Retina (tissue), 1 donor: ENCODE results near the gene TSC22D4.

ENCODE experiments used
- DNase-seq: peaks from one replicate; pipeline ENCODE4 v3.0.0-alpha.2; 2016

The TSC22D4 gene

DNA sequence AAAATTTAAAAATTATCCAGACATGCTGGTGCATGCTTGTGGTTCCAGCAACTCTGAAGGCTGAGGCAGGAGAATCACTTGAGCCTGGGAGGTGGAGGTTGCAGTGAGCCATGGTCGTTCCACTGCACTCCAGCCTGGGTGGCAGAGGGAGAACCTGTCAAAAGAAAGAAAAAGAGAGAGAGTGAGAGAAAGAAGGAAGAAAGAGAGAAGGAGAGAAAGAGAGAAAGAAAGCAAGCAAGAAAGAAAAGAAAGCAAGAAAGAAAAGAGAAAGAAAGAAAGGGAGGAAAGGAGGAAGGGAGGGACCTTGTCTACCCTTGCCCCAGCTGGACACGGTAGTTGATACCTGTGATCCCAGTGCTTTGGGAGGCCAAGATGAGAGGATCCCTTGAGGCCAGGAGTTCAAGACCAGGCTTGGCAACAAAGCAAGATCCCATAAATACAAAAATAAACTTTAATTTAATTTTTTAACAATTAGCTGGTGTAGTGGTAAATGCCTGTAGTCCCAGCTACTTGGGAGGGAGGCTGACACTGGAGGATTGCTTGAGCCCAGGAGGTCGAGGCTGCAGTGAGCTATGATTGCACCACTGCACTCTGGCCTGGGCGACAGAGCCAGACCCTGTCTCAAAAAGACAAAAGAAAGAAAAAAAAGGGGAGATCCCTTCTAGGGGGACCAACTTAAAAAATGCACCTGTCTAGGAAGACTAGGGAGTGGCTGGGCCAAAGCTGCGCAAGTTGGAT, 13.9 kb upstream of the TSC22D4 start:
- no peak for DNase-seq

DNA sequence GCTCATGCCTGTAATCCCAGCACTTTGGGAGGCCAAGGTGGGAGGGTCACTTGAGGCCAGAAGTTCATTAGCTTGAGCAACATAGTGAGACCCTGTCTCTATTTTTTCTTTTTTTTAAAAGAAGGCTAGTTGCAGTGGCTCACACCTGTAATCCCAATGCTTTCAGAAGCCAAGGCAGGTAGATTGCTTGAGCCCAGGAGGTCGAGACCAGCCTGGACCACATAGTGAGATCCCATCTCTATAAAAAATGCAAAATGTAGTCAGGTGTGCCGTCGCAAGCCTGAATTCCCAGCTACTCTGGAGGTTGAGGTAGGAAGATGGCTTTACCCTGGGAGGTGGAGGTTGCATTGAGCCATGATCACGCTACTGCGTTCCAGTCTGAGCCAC, 12.2 kb upstream of the TSC22D4 start:
- DNase-seq = no peak

DNA sequence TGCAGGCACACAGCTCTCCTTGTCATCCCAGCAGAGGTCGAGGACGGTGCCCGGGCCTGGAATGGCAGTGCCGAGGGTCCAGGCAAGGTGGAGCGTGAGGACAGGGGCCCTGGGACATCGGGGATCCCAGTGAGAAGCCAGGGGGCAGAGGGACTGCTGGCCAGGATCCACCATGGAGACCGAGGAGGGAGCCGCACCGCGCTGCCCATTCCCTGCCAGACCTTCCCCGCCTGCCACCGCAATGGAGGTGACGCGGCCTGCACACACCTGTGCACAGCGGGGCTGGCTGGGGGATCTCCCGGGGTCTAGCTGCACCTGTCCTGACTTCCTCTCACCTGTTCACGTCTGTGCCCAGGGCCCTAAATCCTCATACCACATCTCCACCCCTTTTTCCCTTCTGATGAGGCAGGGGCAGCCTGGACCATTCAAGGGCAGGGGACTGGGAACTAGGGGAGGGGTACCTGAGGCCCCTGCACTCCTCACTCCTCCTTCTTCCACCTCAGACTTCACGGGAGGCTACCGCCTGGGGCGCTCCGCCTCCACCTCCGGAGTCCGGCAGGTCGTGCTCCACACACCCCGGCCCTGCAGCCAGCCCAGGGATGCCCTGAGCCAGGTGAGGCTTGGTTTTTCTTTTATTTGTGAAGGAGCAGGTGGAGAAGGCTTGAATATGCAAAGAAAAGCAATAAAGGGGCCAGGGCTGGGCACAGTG, 11.6 kb upstream of the TSC22D4 start:
- no peak for DNase-seq

DNA sequence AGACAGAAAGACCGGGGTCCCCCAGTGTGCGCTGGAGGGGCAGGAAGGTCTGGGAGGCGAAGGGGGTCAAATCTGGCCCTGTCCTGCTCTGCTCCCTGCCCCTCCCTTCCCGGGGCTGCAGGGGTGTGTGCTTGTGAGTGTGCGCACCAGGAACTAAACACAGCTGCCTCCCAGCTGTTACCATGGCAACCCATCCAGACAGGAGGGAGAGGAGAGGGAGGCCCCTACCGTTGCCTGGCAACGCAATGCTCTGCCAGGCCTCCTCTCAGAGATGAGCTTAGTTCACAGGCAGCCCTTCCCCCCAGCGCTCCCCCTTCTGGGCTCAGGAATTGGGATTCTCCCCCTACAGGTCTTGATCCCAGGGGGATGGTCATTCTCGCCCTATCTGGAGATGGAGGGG, 10.8 kb upstream of the TSC22D4 start:
- peak; percentile 95 for DNase-seq

DNA sequence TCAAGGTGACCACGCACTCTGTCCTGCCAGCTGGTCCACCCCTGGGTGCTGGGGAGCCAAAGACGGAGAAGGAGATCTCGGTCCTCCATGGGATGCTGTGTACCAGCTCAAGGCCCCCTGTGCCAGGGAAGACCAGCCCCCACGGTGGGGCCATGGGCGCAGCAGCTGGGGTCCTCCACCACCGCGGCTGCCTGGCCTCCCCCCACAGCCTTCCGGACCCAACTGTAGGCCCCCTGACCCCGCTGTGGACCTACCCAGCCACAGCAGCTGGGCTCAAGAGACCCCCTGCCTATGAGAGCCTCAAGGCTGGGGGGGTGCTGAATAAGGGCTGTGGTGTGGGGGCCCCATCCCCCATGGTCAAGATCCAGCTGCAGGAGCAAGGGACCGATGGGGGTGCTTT, 10.1 kb upstream of the TSC22D4 start:
- no peak for DNase-seq

DNA sequence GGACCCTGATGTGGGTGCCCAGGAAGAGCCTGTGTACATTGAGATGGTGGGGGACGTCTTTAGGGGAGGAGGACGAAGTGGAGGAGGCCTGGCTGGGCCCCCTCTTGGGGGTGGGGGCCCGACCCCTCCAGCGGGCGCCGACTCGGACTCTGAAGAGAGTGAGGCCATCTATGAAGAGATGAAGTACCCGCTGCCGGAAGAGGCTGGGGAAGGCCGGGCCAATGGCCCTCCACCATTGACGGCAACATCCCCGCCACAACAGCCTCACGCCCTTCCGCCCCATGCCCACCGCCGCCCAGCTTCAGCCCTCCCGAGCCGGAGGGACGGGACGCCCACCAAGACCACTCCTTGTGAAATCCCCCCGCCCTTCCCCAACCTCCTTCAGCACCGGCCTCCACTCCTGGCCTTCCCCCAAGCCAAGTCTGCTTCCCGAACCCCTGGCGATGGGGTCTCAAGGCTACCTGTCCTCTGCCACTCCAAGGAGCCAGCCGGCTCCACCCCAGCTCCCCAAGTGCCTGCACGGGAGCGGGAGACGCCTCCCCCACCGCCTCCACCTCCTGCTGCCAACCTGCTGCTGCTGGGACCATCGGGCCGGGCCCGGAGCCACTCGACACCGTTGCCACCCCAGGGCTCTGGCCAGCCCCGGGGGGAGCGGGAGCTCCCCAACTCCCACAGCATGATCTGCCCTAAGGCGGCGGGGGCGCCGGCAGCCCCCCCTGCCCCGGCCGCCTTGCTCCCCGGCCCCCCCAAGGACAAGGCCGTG, 9.5 kb upstream of the TSC22D4 start:
- DNase-seq = no peak

DNA sequence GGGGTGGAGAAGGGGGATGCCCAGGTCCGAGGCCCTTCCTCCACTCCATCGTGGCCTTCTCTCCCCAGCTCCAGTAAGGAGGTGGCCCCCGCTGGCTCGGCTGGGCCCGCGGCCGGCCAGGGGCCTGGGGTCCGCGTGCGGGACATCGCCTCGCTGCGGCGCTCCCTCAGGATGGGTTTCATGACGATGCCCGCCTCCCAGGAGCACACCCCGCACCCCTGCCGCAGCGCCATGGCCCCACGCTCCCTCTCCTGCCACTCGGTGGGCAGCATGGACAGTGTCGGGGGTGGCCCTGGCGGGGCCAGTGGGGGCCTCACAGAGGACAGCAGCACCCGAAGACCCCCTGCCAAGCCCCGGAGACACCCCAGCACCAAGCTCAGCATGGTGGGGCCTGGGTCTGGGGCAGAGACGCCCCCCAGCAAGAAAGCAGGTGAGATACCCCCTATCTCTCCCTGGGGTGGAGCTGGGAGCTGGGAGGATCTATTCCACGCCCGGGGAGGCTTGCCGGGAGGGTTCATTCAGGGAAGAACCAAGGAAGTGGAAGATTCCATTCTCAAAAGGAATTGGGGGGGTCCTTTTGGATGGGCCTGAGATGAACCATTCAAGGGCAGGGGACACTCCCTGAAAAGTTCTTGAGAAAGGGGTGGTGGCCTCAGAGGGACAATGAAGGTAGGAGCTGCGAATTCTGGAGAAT, 7.9 kb upstream of the TSC22D4 start:
- DNase-seq = peak; percentile 56

DNA sequence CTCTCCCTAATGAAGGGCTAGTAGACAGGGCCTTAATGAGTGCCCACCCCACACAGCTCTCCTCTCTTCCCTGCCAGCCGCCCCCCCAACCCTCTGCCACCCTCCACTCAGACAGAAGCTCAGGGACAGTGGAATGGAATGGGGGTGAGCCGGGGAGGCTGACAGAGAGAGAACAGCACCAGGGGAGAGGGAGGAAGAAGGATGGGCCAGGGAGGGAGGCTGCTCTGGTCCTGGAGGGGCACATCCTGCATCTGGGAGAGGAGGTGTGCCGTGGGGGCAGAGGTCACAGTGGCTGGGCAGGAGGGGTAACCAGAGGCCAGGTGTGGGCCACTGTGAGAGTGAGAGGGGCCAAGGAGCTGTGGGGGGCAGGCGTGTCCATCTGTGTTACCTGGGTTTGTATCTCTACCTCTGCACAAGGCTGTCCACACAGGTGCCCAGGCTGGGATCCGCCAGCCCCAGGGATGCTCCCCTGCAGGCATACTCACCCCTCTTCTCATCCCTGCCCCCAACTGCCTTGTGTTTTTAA, 7.2 kb upstream of the TSC22D4 start:
- no peak for DNase-seq

DNA sequence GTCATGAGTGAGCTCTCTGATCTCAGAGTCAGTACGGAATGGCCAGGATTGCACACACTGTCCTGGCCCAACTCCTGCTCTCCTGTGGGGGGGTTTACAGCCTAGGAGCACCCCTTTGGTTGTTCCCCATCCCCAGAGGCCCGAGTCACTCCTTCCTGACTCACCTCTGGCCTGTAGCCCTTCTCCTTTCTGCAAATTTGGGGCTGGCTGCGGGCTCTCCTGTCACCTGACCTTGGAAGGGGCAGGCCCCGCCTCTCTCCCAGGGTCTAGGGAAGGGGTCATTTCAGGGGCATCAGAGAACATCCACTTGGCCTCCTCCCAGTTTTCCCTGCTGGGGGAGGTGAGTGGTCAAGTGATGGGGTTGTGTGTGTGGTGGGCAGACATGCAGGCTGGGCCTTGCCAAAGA, 6.5 kb upstream of the TSC22D4 start:
- DNase-seq = no peak

DNA sequence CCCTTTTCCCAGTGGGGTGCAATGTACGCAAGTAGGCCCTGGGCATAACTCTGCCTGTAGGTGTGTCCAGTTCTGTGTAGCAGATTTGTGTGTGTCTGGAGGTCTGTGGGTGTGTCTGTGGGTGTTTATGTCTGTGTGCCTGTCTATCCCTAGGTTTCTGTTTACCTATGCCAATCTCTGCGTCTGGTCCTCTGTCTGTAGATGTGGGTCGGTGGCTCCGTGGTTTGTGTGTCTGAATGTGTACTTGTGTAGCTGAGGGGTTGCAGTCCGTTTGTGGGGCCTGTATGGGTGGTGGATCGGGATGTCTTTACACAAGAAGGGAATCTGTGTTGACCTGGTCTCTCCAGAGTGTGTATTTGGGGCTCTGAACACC, 5.6 kb upstream of the TSC22D4 start:
- DNase-seq = no peak

DNA sequence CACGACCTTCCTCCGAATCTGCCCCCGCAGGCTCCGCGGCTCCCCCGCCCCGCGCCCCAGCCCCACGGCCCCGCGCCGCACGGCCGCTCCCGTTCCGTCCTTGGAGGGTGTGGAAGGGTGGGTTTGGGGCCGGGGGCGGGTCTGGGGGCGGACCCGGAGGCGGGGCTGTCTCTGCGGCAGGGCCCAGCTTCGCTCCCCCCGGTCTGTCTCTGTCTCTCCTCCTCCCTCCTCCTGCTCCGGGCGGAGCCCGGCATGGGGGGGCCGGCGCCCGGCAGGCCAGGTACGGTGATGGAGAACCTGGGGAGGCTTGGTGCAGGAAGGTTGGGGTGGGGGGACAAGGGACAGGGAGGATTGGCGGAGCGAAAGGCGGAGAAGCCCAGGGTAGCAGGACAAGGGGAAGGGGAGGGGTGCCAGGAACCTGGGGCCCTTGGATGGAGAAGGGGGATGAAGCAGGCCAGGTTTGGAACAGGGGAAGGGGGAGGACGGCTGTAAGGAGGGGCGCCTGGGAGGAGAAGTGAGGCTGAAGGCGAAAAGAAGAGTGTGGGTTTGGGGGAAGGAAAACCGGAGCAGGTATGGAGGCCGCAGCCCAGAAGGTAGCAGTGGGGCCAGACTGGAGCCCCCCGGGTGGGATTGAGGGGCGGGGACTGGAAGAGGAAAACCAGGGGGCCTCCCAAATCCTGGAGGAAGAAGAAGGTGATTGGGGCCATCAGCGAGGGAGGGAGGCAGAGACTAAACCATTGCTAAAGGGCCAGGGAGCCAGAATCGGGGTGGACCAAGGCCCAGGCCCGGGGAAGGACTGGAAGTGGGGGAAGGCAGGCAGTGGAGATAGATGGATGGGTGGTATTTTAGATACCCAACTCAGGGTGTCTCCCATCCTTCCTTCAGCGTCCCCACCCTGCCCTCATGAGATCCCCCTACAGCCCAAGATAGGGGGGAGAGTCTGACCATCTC, 5.0 kb upstream of the TSC22D4 start, which contains the start of gene NYAP1:
Gene NYAP1, plus strand, starts transcription at position 206 of the 951 bp plus-strand sequence. CDS start 1,385 bp downstream, outside the sequence.
- peak; percentile 70 for DNase-seq

DNA sequence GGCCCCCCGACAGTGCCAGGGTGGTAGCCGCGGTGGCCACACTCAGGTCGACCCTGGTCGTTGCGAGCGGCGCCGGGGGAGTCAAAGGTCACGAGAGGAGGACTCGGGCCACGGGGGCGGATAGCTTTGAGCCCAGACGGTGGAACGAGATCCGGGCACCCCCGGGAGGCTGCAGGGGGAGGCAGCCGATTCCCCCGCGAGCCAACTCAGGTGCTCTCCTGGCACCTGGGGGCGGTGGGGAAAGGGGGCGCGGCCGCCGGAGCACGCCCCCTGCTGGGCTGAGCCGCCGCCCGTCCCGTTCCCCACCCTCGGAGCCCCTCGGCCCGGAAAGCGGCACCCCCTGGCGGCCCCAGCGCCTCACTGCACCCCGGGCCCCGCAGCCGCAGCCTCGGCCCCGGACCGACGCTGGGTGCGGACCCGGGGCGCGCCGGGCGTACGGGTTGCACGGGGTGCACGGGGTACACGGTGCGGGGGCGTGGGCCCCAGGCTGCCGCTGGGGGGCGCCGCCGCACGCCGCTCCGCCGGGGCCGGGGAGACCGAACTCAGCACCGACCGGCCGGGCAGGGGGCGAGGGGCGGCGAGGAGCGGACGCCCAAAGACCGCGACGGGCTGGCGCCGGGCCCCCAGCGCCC, 4.2 kb upstream of the TSC22D4 start:
- peak; percentile 83 for DNase-seq

DNA sequence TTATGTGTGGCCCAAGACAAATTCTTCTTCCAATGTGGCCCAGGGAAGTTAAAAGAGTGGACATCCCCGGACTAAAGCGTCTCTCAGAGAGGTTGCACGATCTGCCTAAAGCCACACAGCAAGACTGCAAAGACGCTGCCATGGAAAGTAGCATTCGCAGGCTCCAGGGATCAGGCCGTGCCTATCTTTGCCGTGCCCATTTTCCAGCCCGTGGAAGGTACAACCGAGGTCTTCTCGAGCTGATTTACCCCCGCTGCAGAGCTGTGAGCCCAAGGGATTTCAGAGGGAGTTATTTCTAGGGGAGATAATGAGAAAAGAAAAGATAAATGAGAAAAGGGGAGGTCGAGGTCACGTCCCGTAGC, 3.7 kb upstream of the TSC22D4 start:
- no peak for DNase-seq

DNA sequence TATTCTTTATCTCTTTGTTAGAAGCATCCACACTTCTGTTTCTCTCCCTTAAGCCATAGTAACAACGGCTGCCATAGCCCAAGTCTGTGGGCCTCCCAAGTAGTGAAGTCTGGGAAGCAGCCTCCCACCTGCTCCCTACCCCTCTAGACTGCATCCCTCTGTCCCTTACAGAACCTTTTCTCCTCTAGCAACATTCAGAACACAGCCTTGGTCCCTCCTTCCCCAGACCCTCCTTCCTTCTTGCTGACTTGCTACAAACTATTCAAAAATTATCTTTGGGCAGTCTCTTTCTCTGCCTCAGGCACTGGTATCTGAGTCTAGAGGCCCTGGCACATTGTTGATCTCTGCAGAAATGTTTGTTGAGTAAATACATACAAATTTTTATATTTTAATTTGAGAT, 2.5 kb upstream of the TSC22D4 start:
- no peak for DNase-seq

DNA sequence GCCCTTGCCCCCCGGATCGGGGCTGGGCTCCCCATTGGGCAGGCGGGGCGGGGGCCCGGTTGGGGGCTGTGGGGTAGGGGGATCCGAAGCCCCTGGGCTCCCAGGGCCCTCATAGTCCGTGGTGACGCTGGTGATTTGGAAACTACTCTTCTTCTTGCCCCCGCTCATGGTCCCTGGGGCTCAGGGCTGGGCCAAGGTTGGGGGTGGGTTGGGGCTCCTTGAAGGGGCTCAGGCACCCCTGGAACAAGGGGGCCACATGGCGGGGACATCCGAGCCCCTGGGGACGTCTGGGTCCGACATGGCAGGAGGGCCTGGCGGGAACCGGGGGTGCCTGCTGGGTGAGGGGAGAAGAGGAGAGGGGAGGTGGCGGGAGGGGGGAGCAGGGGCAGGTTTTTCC, 1.1 kb downstream of the TSC22D4 start:
- DNase-seq = no peak

DNA sequence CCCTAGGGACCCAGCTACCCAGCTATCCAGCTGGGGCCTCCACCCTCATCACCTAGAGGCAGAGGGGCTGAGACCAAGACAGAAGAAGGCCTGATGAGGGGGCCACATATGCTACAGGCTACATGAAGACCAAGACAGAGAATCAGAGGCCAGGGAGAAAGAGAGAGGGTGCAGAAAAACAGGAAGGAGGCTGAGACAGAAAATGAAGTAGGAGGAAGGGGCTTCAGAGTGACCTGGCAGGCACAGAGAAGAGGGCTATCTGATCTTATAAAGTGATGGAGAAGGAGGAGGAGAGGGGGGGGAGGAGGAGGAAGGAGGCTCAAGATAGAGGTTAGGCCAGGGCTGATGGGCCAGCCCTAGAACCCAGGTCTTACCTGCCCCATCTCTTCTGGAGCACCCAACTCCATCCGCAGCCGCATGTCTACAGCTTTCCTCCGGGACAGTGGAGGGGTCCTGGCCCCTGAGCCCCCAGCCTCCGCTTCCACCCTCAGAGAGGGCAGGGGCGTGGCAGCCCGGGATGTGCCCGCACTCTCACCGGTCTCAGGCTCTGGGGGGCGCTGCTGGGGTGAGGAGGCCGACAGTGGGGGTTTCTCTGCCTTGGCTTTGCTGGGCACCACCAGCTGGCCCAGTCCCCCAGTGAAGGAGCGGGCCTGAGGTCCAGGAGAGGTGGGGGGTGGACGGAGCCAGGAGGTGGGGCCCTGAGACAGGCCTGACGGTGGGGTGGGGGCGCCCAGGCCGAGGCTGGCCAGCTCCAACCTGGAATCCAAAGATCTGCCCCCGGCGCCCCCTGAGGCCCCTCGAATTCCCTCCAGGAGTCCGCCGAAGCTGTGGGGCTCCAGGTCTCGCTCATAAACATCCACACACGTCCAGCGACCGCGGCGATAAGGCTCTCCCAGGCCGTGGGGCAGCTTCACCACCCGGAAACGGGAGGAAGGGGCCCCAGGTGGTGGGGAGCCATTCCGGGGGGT, 1.8 kb downstream of the TSC22D4 start:
- no peak for DNase-seq

DNA sequence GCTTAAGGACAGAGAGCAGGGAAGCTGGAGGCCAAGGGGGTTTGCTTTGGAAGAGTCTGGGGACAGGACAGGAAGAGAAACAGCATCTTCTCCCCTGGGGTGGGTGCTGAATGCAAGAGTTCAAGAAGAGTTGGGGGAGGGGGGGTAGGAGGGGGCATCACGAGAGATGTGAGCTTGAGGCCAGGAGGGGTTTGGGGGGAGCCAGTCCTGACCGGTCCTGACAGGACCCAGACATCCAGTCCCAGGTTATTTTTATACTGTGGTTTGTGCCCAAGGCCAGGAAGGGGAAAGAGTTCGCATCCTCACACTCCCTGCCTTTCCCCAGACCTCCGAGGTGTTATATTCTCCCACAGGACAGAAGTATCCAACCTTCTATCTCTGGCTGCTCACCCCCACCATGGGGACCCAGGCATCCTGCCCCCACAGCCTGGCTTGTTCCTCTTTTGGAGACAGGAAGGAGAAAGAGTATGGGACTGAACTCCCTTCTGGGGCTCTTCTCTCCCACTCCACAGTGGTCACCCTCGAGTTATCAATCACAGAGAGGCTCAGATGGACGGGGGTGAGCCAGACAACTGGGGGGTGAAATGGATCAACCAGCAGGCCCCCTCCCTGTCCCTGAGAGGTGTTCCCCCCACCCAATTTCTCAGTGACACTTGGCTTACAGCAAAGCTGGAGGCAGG, 2.8 kb downstream of the TSC22D4 start:
- no peak for DNase-seq

DNA sequence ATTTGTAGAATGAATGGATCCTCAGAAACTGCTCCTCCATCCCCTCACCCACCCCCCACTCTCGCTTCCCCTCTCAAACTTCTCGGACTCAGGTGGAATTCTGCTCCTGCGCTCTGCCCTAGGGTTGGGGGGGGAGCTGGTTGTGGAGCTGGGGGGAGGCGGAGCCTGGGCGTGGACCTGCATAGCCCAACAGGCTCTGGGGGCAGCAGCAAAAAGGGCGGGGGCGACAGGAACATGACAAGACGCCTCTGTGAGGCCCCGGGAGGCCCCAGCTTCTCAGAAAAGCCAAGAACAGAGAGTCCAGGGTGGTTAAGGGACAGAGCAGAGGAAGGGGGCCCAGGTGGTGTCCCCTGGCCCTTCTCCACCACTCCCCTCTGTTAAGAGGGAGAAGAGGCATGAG, 3.5 kb downstream of the TSC22D4 start:
- DNase-seq = no peak

DNA sequence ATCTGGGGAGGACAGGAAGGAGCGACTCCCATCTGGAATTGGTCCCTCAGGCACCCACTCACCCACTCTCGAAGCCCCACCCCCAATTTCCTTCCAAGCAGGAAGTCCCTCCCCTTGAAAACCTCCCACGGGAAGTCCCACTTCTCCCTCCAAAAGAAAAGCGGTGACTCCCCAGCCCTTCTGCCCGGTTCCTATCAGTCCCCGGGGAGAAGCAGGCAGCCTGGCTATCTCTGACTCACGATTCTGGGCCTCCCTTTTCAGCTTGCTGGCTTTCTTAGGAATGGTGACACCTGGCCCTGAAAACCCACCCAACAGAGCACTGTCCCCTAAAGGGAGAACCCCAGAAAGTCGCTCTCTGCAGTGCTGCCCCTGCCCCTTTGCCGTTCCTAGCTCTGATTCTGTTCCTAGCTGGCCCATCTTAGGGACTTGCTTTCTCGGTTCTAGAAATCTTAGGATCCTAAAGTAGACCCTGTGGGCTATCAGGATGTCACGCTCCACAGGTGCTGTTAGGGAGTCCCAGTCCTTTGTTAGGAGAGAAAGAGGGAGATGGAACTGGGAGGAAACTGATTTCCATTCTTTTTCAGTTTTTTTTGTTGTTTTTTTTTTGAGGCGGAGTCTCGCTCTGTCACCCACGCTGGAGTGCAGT, 6.0 kb downstream of the TSC22D4 start:
- DNase-seq = no peak
